M059J (cell line): ENCODE measurements around the gene SLC16A11. TPM values are rescaled to one million over a fixed set of nuclear protein-coding genes. Genes with fewer than 3 reads are reported as not detected.
"Not testable (repeated sequence)": the region's sequence is repeated elsewhere in the genome, so short reads cannot be mapped to it uniquely, and the experiment has no call there.

Source experiments
- DNase-seq: peaks from one replicate; pipeline ENCODE4 v3.0.0-alpha.2; 2012; ENCODE audit warnings: low read depth
- total RNA-seq: library from RNA; depleted of rRNA; stranded (reverse); fragments of >200 nt; shearing (Covaris generic); gene quantifications from 2 replicates; pipeline ENCODE4 v1.2.3, GENCODE V29; 2014

SLC16A11 gene
- total RNA-seq, 1 experiment from 2014 or later, result not detected

DNA sequence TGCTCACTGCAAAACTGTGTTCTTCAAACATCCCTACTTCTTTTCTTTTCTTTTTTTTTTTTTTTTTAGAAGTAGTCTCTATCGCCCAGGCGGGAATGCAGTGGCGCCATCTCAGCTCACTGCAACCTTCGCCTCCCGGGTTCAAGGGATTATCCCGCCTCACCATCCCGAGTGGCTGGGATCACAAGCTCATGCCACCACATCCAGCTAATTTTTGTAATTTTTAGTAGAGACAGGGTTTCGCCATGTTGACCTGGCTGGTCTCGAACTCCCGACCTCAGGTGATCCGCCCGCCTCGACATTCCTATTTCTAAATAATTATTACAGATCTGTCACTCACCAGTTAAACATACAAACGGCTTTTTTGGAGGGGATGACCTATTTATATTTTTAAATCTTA, 32.5 kb downstream of the SLC16A11 start:
- DNase-seq, result no peak

DNA sequence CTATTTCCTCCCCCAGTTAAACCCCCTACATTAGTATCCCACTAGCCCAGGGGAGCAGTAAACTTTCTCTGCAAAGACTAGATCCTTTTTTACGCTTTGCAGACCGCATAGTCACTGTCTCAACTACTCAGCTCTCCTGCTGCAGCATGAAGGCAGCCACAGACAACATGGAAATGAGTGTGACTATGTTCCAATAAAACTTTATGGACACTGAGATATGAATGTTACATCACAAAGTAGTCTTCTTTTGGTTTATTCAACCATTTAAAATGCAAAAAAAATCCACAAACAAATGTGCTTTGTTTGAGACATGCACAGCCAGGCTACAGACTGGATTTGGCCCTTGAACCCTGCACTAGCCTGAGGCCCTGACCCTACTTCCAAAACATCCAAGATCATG, 33.4 kb downstream of the SLC16A11 start:
- no peak for DNase-seq

DNA sequence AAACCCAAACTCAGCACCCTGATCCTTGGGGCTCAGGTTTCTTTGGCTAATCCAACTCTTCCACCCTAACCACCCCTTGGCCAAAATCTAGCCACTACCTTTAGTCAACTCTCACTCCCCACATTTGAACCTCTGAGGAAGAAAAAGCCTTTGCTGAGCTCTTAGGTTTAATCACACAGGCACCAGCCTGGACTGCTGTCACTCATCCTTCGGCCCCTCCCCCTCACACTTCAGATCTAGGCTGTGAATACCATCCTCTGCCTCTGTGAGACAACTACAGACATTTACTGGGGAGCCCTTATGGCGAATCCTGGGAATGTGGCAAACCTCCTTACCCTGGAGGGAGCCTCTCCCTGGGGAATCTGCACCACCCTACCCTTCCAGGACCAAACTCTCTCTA, 36.7 kb downstream of the SLC16A11 start:
- no peak for DNase-seq

DNA sequence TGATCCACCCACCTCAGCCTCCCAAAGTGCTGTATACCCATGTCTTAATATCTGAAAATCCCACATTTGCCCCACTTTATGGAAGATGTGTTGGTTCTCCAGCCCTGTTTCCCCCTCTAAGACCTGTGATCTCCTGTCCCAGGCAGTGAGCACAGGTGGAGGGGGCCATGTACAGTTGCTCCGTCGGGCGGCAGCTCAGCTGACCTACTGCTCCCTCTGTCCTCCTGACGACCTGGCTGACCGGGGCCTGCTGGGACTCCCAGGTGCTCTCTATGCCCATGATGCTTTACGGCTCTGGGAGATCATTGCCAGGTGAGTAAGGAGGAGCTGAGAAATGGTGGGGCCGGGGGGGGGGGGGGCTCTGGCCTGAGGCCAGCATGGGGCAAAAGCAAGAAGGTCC, 38.2 kb downstream of the SLC16A11 start:
- no peak for DNase-seq

DNA sequence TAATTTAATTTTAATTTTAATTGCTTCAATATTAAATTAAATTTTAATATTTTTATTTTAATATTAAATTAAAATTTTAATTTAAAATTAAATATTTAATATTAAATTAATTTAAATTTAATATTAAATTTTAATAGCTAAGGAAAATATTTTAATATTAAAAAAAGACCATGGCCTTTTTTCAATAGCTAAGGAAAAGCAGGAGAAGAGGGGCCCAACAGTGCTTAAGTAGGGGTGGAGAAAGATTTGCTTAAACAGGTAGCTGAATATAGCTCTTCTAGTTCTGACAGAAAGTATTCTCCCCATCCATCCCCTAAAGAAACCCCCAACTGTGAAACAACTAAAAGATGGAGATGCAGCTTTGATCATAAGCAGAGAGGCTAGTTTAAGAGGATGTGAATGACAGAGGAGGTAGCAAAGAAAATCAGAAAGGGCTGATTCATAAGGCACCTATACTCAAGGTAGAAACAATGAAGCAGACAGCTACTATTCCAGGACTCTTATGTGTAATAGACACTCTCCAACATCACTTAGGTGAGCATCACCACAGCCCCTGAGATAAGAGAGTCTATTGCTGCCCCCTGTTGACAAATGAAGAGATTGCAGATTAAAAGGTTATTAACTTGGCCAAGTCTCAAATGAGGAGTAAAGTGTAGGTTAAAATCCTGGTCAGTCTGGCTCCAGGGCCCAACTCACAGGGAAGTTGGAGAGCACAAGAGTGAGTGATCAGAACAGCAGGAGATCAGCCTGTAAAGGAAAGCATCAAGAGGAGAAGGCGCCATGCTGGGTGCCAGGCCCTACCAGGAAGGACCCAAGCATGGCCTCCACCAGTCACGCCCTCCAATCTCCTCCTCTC, 39.3 kb downstream of the SLC16A11 start:
- peak; percentile 72 for DNase-seq

DNA sequence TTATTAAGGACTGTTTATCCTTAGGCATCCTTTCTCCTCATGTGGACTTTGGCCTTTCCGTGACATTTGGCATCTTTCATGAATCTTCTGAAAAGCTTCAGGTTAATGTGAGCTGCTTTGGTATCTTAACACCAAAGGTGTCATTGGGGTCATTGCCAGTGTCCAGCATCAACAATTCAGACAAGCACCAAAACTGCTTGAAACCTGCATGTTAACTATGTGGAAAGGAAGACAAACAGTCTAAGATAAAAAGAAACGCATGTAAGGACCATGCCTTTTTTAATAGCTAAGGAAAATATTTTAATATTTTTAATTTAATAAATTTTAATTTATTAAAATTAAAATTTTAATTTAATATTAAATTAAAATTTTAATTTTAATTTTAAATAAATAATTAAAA, 40.1 kb downstream of the SLC16A11 start:
- no peak for DNase-seq

DNA sequence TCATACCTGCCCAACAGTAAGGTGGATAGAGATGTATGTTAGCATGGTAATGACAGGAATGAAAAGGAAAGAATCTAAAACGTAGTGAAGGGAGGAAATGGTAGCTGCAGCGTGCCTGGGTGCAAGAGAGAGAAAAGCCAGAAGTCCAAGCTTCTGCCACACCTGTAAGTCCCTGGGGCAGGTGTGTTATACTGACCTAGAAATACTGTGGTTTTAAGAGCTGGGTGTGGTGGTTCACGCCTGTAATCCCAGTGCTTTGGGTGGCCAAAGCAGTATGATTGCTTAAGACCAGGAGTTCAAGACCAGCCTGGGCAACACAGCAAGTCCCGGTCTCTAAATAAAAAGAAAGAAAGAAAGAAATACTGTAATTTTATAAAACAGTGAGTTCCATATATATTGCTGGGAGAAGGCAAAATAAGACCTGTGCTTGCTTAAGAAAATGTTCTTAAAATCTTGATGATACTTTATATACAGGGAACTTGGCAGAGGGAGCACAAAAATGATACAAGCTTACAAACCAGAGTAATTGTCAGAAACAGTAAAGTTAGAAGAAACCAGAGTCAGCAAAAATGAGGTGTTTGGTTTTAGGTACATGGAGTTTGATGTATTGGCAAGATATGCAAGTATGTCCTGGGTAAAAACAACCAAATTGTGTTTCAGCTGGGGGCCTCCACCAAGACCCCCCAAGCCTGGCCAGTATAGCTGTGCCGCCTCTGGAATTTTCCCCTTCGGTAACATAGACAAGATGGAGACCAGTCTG, 41.4 kb downstream of the SLC16A11 start:
- no peak for DNase-seq

DNA sequence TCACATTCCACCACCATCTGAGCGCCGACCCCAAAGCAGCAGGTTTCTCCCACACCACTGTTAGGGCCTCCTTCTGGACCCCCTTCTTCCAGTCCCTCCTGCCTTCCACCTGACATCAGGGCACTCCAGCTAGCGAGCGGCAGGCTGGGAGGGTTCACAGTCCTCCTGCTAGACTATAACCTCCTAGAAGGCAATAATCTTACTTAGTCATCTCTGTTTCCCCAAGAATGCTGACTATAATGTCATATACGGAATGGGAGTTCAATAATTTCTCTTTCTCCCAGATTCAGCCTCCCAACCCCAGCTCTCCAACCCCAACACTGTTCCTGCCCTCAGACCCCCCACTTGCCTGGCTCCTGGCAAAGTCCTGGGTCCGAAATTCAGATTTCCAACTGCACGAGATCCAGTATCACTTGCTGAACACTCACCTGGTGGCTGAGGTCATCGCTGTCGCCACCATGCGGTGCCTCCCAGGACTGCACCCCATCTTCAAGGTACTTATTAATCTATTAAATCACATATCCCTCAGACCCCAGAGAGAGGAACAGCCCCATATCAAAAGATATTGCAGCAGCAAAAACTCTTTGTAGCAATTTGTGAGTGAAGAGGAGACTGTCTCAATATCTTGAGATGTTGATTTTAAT, 42.5 kb downstream of the SLC16A11 start:
- DNase-seq, result no peak

DNA sequence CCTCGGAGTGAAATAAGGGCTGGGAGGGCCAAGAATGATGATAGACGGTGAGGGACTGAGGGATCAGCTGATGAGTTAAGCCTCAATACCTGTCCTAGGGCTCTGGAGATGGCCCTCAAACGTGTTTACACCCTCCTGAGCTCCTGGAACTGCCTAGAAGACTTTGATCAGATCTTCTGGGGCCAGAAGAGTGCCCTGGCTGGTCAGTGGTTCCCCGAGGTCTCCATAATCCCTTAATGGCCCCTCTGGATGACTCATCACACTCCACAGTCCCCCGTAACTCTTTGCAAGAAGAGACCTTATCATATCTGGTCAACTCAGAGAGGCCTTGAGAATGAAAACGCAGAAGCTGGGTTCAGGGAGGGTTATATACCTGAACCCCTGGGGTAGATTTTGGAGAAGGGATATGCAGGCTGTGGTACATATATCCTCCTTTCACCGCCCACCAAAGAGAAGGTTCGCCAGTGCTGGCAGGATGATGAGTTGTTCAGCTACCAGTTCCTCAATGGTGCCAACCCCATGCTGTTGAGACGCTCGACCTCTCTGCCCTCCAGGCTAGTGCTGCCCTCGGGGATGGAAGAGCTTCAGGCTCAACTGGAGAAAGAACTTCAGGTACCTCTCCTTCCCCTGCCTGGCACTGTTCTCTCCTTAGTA, 44.9 kb downstream of the SLC16A11 start:
- DNase-seq, result no peak

DNA sequence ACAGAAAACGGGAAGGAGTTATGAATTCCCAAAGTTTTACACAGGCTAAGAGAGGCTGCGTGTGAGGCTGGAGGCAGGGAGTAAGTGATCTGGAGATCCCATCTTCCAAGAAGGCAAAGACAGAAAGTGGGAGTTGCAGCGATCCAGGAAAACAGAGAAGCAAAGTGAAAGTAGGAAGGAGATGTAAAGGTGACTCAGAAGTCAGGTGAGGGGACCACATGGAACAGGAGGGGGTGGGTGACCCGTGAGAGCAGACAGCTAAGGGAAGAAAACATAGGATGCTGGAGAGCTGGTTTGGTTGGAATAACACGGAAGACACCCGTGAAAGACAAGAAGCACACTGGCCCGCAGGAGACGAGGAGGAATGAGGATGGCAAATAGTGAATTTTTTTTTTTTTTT, 46.7 kb downstream of the SLC16A11 start:
- no peak for DNase-seq

DNA sequence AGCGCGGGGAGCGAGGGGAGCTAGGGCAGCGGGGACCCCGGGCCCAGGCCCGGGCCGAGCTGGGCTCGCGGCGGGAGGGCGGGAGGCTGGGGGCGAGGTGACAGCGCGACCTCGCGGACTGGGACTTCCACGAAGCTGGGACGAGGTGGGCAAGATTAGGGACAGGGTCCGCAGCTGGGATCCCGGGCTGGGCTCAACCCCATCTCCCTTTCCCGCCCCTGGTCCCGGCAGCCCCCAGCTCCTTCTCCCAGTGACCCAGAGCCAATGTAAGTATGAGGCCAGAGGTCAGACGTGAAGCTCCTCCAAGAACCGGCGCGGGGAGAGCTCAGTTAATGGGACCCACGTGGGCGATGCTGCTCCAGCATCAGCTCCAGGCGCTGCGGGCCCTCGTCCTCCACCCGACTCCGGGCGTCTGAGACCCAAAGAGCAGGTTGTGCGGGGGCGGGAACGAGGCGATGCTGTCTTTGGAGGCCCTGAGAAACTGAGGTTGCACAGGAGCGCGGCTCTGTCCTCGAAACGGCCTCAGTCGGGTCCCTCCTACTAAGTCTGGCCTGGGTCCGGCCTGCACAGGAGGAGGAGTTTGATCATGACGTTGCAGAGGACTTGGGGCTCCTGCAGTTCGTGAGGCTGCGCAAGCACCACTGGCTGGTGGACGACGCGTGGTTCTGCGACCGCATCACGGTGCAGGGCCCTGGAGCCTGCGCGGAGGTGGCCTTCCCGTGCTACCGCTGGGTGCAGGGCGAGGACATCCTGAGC, 47.5 kb downstream of the SLC16A11 start:
- DNase-seq, result no peak

DNA sequence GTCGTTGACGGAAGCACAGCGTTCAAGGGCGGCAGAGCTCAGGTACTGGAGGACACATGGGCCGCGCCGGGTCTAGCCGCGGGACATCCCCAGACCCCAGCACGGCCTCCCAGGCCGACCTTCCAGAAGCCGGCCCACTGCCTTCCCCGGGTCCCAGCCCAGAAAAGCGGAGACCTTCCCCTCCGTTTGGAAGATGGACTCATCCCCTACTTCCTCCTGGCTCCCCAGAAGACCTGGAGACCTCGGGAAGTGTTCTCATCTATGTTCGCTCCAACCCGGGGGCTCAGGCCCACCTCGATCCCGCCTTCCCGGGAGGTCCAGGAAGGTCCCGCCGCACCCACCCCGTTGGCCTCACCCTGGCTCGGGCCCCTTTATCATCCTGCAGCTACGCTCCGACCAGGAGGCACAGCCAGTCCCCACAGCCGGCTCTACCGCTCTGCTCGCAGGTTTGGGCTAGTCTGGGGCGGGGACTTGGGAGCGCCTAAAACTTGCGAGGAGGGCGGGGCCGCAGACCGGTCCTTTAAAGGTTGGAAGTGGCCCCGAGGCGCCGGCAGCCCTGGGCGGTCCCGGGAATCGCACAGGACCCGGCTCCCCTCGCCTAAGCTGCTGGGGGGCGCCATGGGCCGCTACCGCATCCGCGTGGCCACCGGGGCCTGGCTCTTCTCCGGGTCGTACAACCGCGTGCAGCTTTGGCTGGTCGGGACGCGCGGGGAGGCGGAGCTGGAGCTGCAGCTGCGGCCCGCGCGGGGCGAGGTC, 48.2 kb downstream of the SLC16A11 start, which contains the start of gene ALOX12:
ALOX12 (plus strand) TSS at position 550 of the 756 bp plus-strand sequence; CDS start at position 619, 69 bp downstream.
- no peak for DNase-seq

DNA sequence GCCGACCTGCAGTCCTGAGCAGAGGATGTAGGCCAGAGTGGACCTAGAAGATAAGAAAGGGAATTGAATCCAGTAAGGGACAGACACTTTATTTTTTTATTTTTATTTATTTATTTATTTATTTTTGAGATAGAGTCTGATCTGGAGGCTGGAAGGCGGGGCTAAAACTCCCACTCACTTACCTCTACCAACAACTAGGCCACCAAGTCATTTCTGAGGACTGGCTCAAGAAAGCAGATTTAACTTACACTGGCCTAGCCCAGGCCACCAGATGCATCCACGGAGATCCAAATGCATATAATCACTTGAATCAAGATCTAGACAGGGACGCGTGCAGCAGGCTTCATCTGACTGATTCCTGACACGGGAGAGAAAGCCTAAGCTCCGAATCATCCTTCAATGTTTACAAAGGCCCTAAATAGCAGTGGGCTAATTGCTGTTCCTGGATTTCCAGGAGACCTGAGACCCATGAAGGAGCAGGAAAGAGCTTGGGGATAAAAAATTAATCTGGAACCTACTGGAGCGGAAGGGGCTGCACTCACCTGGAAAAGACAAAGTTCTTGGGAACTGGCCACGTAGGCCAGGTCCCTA, 49.1 kb downstream of the SLC16A11 start:
- DNase-seq, result peak; percentile 26

DNA sequence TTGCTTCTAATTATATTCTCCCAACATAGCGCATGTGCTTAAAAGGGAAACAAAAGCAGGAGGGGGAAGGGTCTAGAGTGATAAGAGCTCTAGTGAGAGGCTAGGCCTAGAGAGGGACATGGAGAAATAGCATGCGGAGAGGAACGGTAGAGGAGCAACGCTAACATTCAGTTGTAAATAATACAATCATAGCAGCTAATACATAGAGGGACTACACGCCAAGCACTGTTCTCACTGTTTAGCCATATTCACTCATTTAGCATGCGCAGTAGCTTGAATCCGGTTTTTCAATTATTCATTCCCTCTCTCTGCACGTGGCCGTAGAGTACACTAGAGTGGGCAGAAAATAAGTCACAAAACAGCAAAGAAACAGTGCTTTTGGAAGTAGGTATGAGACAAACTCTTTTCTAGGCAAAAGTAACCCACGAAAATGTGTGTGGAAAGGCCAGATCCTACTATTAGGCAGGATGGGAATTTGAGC, 49.7 kb downstream of the SLC16A11 start:
- no peak for DNase-seq

DNA sequence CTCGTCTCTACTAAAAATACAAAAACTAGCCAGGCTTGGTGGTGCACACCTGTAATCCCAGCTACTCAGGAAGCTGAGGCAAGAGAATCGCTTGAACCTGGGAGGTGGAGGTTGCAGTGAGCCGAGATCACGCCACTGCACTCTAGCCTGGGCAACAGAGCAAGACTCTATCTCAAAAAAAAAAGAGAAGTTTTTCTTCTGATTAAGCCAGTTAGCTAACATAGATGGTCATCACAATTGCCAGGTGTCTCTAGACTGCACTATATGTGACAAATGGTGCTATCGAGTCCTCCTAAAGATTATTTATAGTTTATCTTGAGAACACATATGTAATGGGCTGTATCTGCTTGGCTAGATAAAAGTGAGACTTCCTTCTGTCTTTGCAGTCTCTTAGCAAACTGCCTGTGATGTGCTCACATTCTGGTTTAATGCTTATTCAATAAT, 50.3 kb downstream of the SLC16A11 start:
- not testable (repeated sequence) for DNase-seq
